Measurements from ENCODE around the gene SHC4.
"Not testable (repeated sequence)": the region's sequence is repeated elsewhere in the genome, so short reads cannot be mapped to it uniquely, and the experiment has no call there.

Gene SHC4

GRCh38 chr15:48913141-48913540 lies 50.6 kb downstream of the SHC4 start:
- H3K79me2 ChIP-seq (ENCODE audit: insufficient read depth, low read depth), result no peaks in the 10 kb centered on the region
- no peak overlapping the region for H3K4me2 ChIP-seq
- no peaks in the 10 kb centered on the region for H3K27me3 ChIP-seq (ENCODE audit: insufficient read depth, low read depth)
- H2AFZ ChIP-seq (ENCODE audit: low read depth), result no peak overlapping the region
- H3K27ac ChIP-seq, result no peak overlapping the region
- H3K4me3 ChIP-seq (IDR thresholded peaks at IDR 0.05; ENCODE audit: insufficient read depth, low read depth, low read length), result no peak overlapping the region
- H3K4me1 ChIP-seq (ENCODE audit: low read depth, poor library complexity, severe bottlenecking), result no peaks in the 10 kb centered on the region
- no peak overlapping the region for H3K9ac ChIP-seq
- no peaks in the 10 kb centered on the region for H4K20me1 ChIP-seq (ENCODE audit: insufficient read depth)
- no peak for TF ChIP-seq CTCF (conservative IDR thresholded peaks at IDR 0.05; ENCODE audit: low read depth, low read length)
- H3K36me3 ChIP-seq (ENCODE audit: insufficient read depth), result no peaks in the 10 kb centered on the region

GRCh38 chr15:48910554-48910953 lies 53.2 kb downstream of the SHC4 start:
- not testable (repeated sequence) for H3K4me1 ChIP-seq (ENCODE audit: low read depth, poor library complexity, severe bottlenecking); H2AFZ ChIP-seq (ENCODE audit: low read depth); H3K36me3 ChIP-seq (ENCODE audit: insufficient read depth); H3K27me3 ChIP-seq (ENCODE audit: insufficient read depth, low read depth); H4K20me1 ChIP-seq (ENCODE audit: insufficient read depth); H3K4me3 ChIP-seq (IDR thresholded peaks at IDR 0.05; ENCODE audit: insufficient read depth, low read depth, low read length); H3K4me2 ChIP-seq; H3K9ac ChIP-seq; H3K27ac ChIP-seq; H3K79me2 ChIP-seq (ENCODE audit: insufficient read depth, low read depth)

GRCh38 chr15:48909313-48909712 lies 54.4 kb downstream of the SHC4 start:
- not testable (repeated sequence) for H3K4me1 ChIP-seq (ENCODE audit: low read depth, poor library complexity, severe bottlenecking); H4K20me1 ChIP-seq (ENCODE audit: insufficient read depth); H3K4me3 ChIP-seq (IDR thresholded peaks at IDR 0.05; ENCODE audit: insufficient read depth, low read depth, low read length); H3K79me2 ChIP-seq (ENCODE audit: insufficient read depth, low read depth); H3K36me3 ChIP-seq (ENCODE audit: insufficient read depth); H3K9ac ChIP-seq; H3K4me2 ChIP-seq; H2AFZ ChIP-seq (ENCODE audit: low read depth); H3K27me3 ChIP-seq (ENCODE audit: insufficient read depth, low read depth); H3K27ac ChIP-seq

GRCh38 chr15:48905847-48906246 lies 57.9 kb downstream of the SHC4 start:
- no peaks in the 10 kb centered on the region for H3K79me2 ChIP-seq (ENCODE audit: insufficient read depth, low read depth)
- H3K36me3 ChIP-seq (ENCODE audit: insufficient read depth), result no peaks in the 10 kb centered on the region
- H3K4me2 ChIP-seq, result no peak overlapping the region
- no peak overlapping the region for H3K27ac ChIP-seq
- no peaks in the 10 kb centered on the region for H3K27me3 ChIP-seq (ENCODE audit: insufficient read depth, low read depth)
- H3K9ac ChIP-seq, result no peak overlapping the region
- H3K4me1 ChIP-seq (ENCODE audit: low read depth, poor library complexity, severe bottlenecking), result no peaks in the 10 kb centered on the region
- H2AFZ ChIP-seq (ENCODE audit: low read depth), result no peak overlapping the region
- H4K20me1 ChIP-seq (ENCODE audit: insufficient read depth), result no peaks in the 10 kb centered on the region
- H3K4me3 ChIP-seq (IDR thresholded peaks at IDR 0.05; ENCODE audit: insufficient read depth, low read depth, low read length), result no peak overlapping the region
- TF ChIP-seq CTCF (conservative IDR thresholded peaks at IDR 0.05; ENCODE audit: low read depth, low read length), result no peak

GRCh38 chr15:48905216-48905615 lies 58.5 kb downstream of the SHC4 start:
- Histone ChIP-seq H3K4me2 (no peak overlapping the region), H3K9ac (no peak overlapping the region), H3K4me3 (IDR thresholded peaks at IDR 0.05; ENCODE audit: insufficient read depth, low read depth, low read length) (no peak overlapping the region), H3K27ac (no peak overlapping the region), H2AFZ (ENCODE audit: low read depth) (no peak overlapping the region), H3K79me2 (ENCODE audit: insufficient read depth, low read depth) (no peaks in the 10 kb centered on the region), H3K36me3 (ENCODE audit: insufficient read depth) (no peaks in the 10 kb centered on the region), H4K20me1 (ENCODE audit: insufficient read depth) (no peaks in the 10 kb centered on the region), H3K4me1 (ENCODE audit: low read depth, poor library complexity, severe bottlenecking) (no peaks in the 10 kb centered on the region), H3K27me3 (ENCODE audit: insufficient read depth, low read depth) (no peaks in the 10 kb centered on the region)
- TF ChIP-seq CTCF (conservative IDR thresholded peaks at IDR 0.05; ENCODE audit: low read depth, low read length), result no peak
